H1 (cell line): Measurements from ENCODE around the gene XKR8. TPM values are rescaled to one million over a fixed set of nuclear protein-coding genes. Genes with fewer than 3 reads are reported as not detected.

ENCODE experiments used
- CTCF ChIA-PET: fragments of 300-600 bp; sonication (Branson Sonifier 250); formaldehyde crosslinking; loops from one replicate; lab custom pipeline; 2021; ENCODE audit not compliant: partially characterized antibody; lab: Charles Lee
- POLR2A ChIA-PET: fragments of 300-600 bp; sonication (Branson Sonifier 250); formaldehyde crosslinking; loops from one replicate; lab custom pipeline; 2021; ENCODE audit warnings: inconsistent platforms; ENCODE audit not compliant: partially characterized antibody; lab: Charles Lee
- DNase-seq, 2 experiments: peaks; one replicate each; pipeline versions ENCODE4 v3.0.0 to v3.0.0-alpha.2; 2010 to 2022; ENCODE audit warnings: low spot score in 2 of 2, low read depth in 1 of 2, mixed read lengths in 1 of 2
- FAIRE-seq: peaks from 2 replicates; lab custom pipeline; 2011; peaks lifted over from hg19 to GRCh38; lab: Jason Lieb, UNC
- H2AFZ ChIP-seq: 2 replicates; pipeline ENCODE4 v1.8.1; 2012; ENCODE audit warnings: low read length, inconsistent platforms
- H2AK5ac ChIP-seq: 2 replicates; pipeline ENCODE4 v1.6.1; 2013; ENCODE audit warnings: low read depth, low read length
- H2BK120ac ChIP-seq: replicated peaks from 2 replicates; pipeline ENCODE3; 2013; ENCODE audit warnings: low read depth, low read length, inconsistent platforms
- H2BK12ac ChIP-seq: 2 replicates; pipeline ENCODE4 v1.6.1; 2013; ENCODE audit warnings: low read depth, low read length
- H2BK15ac ChIP-seq: 2 replicates; pipeline ENCODE4 v1.6.1; 2013; ENCODE audit warnings: low read length
- H2BK20ac ChIP-seq: 2 replicates; pipeline ENCODE4 v1.6.1; 2013; ENCODE audit warnings: low read length
- H2BK5ac ChIP-seq: 2 replicates; pipeline ENCODE4 v1.6.1; 2013; ENCODE audit warnings: low read depth, low read length
- H3K14ac ChIP-seq: 2 replicates; pipeline ENCODE4 v1.6.1; 2013; ENCODE audit warnings: inconsistent platforms; ENCODE audit not compliant: insufficient read length
- H3K18ac ChIP-seq: 2 replicates; pipeline ENCODE4 v1.6.1; 2013; ENCODE audit warnings: low read length; ENCODE audit errors: extremely low read depth
- H3K23ac ChIP-seq: 2 replicates; pipeline ENCODE4 v1.6.1; 2013; ENCODE audit warnings: inconsistent platforms; ENCODE audit not compliant: insufficient read length
- H3K23me2 ChIP-seq: 2 replicates; pipeline ENCODE4 v1.6.1; 2013; ENCODE audit warnings: low read depth, low read length
- H3K27ac ChIP-seq: 2 replicates; pipeline ENCODE4 v1.6.1; 2011; ENCODE audit warnings: low read depth, low read length, inconsistent platforms
- H3K27me3 ChIP-seq, 4 experiments: replicated peaks in 1 of 4; 1 replicate in 1 of 4; 2 replicates in 3 of 4; pipeline versions ENCODE4 v1.6.1 to v1.8.1; 2011 to 2013; ENCODE audit warnings: low read length in 3 of 4, mild to moderate bottlenecking in 3 of 4, inconsistent platforms in 2 of 4, mixed read lengths in 2 of 4, moderate library complexity in 1 of 4; ENCODE audit not compliant: control insufficient read depth in 3 of 4, insufficient read depth in 3 of 4; ENCODE audit errors: extremely low read depth in 1 of 4
- H3K36me3 ChIP-seq, 4 experiments: 2 replicates each; pipeline versions ENCODE4 v1.6.1 to v1.8.1; 2011 to 2013; ENCODE audit warnings: mild to moderate bottlenecking in 4 of 4, low read length in 3 of 4, moderate library complexity in 2 of 4, control low read depth in 1 of 4, inconsistent platforms in 1 of 4; ENCODE audit not compliant: insufficient read depth in 4 of 4, control insufficient read depth in 2 of 4
- H3K4ac ChIP-seq: replicated peaks from 2 replicates; pipeline ENCODE3; 2013; ENCODE audit warnings: low read length, low read depth, mixed read lengths, inconsistent platforms; ENCODE audit not compliant: insufficient read length
- H3K4me1 ChIP-seq, 4 experiments: replicated peaks in 1 of 4; 1 replicate in 1 of 4; 2 replicates in 3 of 4; pipeline versions ENCODE4 v1.6.1 to v1.8.1; 2011 to 2013; ENCODE audit warnings: low read length in 3 of 4, inconsistent platforms in 2 of 4, mixed read lengths in 1 of 4; ENCODE audit not compliant: insufficient read depth in 4 of 4, control insufficient read depth in 3 of 4
- H3K4me2 ChIP-seq, 2 experiments: 2 replicates each; pipeline versions ENCODE4 v1.6.1 to v1.8.1; 2011 to 2013; ENCODE audit warnings: low read depth in 2 of 2, low read length in 2 of 2, control low read depth in 1 of 2, inconsistent platforms in 1 of 2, mild to moderate bottlenecking in 1 of 2; ENCODE audit not compliant: insufficient read depth in 1 of 2
- H3K4me3 ChIP-seq, 4 experiments: fragments of 200-600, 300-600 bp in 1 of 4; sonication (generic), shearing (Covaris generic), sonication (Bioruptor Twin) in 1 of 4; 2 replicates each; pipeline versions ENCODE4 v1.5.1 to v1.8.1; 2011 to 2016; ENCODE audit warnings: low read length in 4 of 4, low read depth in 3 of 4, control low read depth in 2 of 4, inconsistent platforms in 2 of 4, mild to moderate bottlenecking in 2 of 4, mixed read lengths in 1 of 4, moderate library complexity in 1 of 4; ENCODE audit not compliant: insufficient read depth in 2 of 4; ENCODE audit errors: extremely low read depth in 1 of 4
- H3K56ac ChIP-seq: replicated peaks from 2 replicates; pipeline ENCODE3; 2013; ENCODE audit warnings: low read depth, mild to moderate bottlenecking, mixed read lengths, low read length, inconsistent platforms; ENCODE audit not compliant: insufficient read length
- H3K79me1 ChIP-seq: 2 replicates; pipeline ENCODE4 v1.6.1; 2013; ENCODE audit warnings: low read depth, low read length, control low read depth
- H3K79me2 ChIP-seq, 2 experiments: 2 replicates each; pipeline versions ENCODE4 v1.6.1 to v1.8.1; 2012 to 2013; ENCODE audit warnings: low read length in 2 of 2, mild to moderate bottlenecking in 2 of 2, inconsistent platforms in 1 of 2; ENCODE audit not compliant: insufficient read depth in 2 of 2, control insufficient read depth in 1 of 2
- H3K9ac ChIP-seq, 4 experiments: replicated peaks in 1 of 4; 1 replicate in 1 of 4; 2 replicates in 3 of 4; pipeline versions ENCODE4 v1.6.1 to v1.8.1; 2011 to 2013; ENCODE audit warnings: low read depth in 3 of 4, low read length in 3 of 4, control low read depth in 2 of 4, mild to moderate bottlenecking in 2 of 4, moderate library complexity in 2 of 4, inconsistent platforms in 1 of 4; ENCODE audit errors: extremely low read depth in 1 of 4
- H3K9me3 ChIP-seq, 2 experiments: 2 replicates each; pipeline versions ENCODE4 v1.6.1 to v1.8.1; 2012 to 2013; ENCODE audit warnings: mild to moderate bottlenecking in 2 of 2, moderate library complexity in 2 of 2, control low read depth in 1 of 2, inconsistent platforms in 1 of 2, low read depth in 1 of 2, low read length in 1 of 2, mixed read lengths in 1 of 2; ENCODE audit not compliant: insufficient read depth in 2 of 2
- H4K20me1 ChIP-seq, 2 experiments: replicated peaks in 1 of 2; 2 replicates each; pipeline versions ENCODE3 to v1.8.1; 2011 to 2013; ENCODE audit warnings: inconsistent platforms in 2 of 2, low read length in 2 of 2, mild to moderate bottlenecking in 1 of 2; ENCODE audit not compliant: insufficient read depth in 2 of 2, control insufficient read depth in 1 of 2
- H4K5ac ChIP-seq: 2 replicates; pipeline ENCODE4 v1.6.1; 2013; ENCODE audit warnings: low read length, low read depth, mixed read lengths, inconsistent platforms; ENCODE audit not compliant: insufficient read length
- H4K8ac ChIP-seq: 2 replicates; pipeline ENCODE4 v1.8.0; 2013; ENCODE audit warnings: mild to moderate bottlenecking, moderate library complexity, low read length, inconsistent platforms; ENCODE audit not compliant: insufficient read depth; ENCODE audit errors: extremely low read depth
- H4K91ac ChIP-seq: replicated peaks from 2 replicates; pipeline ENCODE3; 2013; ENCODE audit warnings: low read length, mixed read lengths, inconsistent platforms; ENCODE audit not compliant: insufficient read length
- CHD2 ChIP-seq: IDR thresholded peaks from 2 replicates; pipeline ENCODE4 v1.6.1; 2012; ENCODE audit warnings: low read length, improper control_type of control experiment
- SP1 ChIP-seq: IDR thresholded peaks from 2 replicates; pipeline ENCODE4 v1.6.1; 2011; ENCODE audit warnings: low read depth, low read length
- WGBS, 2 experiments: shearing (Covaris generic) in 1 of 2; methylation state at CpG; one replicate each; pipeline versions ENCODE4 v1.1.6 to v1.1.7; 2013 to 2015; ENCODE audit warnings: low lambda C conversion rate in 2 of 2, mixed read lengths in 2 of 2, inconsistent platforms in 1 of 2, low coverage in 1 of 2, missing lambda C conversion rate in 1 of 2; ENCODE audit not compliant: insufficient replicate concordance in 2 of 2, insufficient coverage in 1 of 2, insufficient read length in 1 of 2; ENCODE audit errors: extremely low coverage in 1 of 2, missing lambda C conversion rate in 1 of 2; 5-methylcytosine and 5-hydroxymethylcytosine counted together
- polyA plus RNA-seq, 7 experiments: library from polyadenylated mRNA; depleted of rRNA in 3 of 7; stranded (reverse) in 5 of 7; unstranded in 2 of 7; fragments of >200 nt in 5 of 7; fragments of 200-250 nt in 2 of 7; gene quantifications; 1 replicate in 5 of 7; 2 replicates in 1 of 7; 4 replicates in 1 of 7; pipeline versions ENCODE4 v1.2.1 to v1.2.3, GENCODE V29; 2011 to 2013; ENCODE audit warnings: missing spikeins in 2 of 7, mixed read lengths in 2 of 7
- total RNA-seq: library from RNA; stranded (reverse); fragmentation: NEBNext Ultra II Directional; extraction: Animal tissue kit (Norgen Biotek cat#: 25700); gene quantifications from 2 replicates; pipeline ENCODE4 v1.2.1, GENCODE V29; 2021
- TF ChIP-seq, protein P1 (sequence below): IDR thresholded peaks from 2 replicates; pipeline ENCODE4 v1.6.1; 2011; ENCODE audit warnings: low read length, improper control_type of control experiment

XKR8 gene
- total and polyA plus RNA-seq, 2 of the 8 experiments (the other 6 are each of a cell fraction or from before 2014, with no cell fraction given), result 14.2 to 16.3 TPM

DNA sequence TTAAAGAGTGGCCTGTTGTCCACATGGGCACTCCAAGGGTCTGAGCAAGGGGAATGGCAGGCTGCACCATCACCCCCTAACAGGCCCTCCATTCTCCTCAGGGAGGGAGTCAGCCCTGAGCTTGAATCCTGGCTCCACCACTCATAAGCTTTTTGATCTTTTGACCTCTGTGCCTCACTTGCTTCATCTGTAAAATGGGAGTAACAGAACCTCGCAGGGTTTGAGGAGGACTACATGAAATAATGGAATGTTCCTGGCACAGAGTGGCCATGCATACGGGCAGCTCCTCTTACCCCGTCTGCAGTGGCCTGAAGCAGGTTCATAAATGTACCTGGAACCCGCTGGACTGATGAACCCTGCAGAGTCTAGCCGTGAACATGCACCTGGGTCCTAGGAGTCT is 2.1 kb upstream of the XKR8 start:
- Histone ChIP-seq H2BK5ac (no peak overlapping the region), H4K8ac (no peak overlapping the region), H3K27me3 (no peaks in the 10 kb centered on the region), H3K56ac (no peak overlapping the region), H4K5ac (no peak overlapping the region), H3K23me2 (peaks cover 11% of the 10 kb centered on the region), H4K20me1 (peaks cover 0 to 3% of the 10 kb centered on the region in 2 experiments), H2BK120ac (no peak overlapping the region), H3K36me3 (peaks cover 14 to 48% (median 27%) of the 10 kb centered on the region in 4 experiments), H2BK20ac (no peak overlapping the region), H3K18ac (no peak overlapping the region), H3K27ac (no peak overlapping the region), H2BK12ac (no peak overlapping the region), H3K79me2 (no peaks in the 10 kb centered on the region), H3K4ac (no peak overlapping the region), H3K23ac (no peak overlapping the region), H4K91ac (no peak overlapping the region), H3K79me1 (no peaks in the 10 kb centered on the region), H3K4me2 (no peak overlapping the region), H2BK15ac (no peak overlapping the region), H2AK5ac (no peak overlapping the region), H3K9me3 (no peaks in the 10 kb centered on the region), H2AFZ (no peak overlapping the region), H3K14ac (no peak overlapping the region), H3K4me3 (no peak overlapping the region), H3K4me1 (peaks cover 0 to 11% (median 8%) of the 10 kb centered on the region in 4 experiments; a peak in 6 of 7 replicates), H3K9ac (no peak overlapping the region)
- no peak for FAIRE-seq
- WGBS, 2 experiments, result 99% methylated on average over 5 of the region's 5 CpGs; no CpG with 5 or more reads in 1 of the 2 experiments
- no peak for DNase-seq
- POLR2A ChIA-PET, result interaction anchor here (0.7 to 3.0 kb wide), 8 partner anchors 8 to 66 kb away, joined by 3 to 18 read pairs (median 4); partner anchors contain the start of gene SMPDL3B
- CTCF ChIA-PET, result interaction anchor here (1.0 to 6.4 kb wide), 4 partner anchors 10 to 286 kb away, joined by 3 to 46 read pairs (median 6); partner anchors contain the start of gene IFI6
- TF ChIP-seq, protein P1, sequence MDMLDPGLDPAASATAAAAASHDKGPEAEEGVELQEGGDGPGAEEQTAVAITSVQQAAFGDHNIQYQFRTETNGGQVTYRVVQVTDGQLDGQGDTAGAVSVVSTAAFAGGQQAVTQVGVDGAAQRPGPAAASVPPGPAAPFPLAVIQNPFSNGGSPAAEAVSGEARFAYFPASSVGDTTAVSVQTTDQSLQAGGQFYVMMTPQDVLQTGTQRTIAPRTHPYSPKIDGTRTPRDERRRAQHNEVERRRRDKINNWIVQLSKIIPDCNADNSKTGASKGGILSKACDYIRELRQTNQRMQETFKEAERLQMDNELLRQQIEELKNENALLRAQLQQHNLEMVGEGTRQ, result no peak
- TF ChIP-seq SP1, result no peak
- no peak for TF ChIP-seq CHD2
